Upper lobe of right lung (tissue), 1 donor: Measurements from ENCODE around the gene DNTTIP2. TPM values are rescaled to one million over a fixed set of nuclear protein-coding genes. Genes with fewer than 3 reads are reported as not detected.
"Not testable (repeated sequence)": the region's sequence is repeated elsewhere in the genome, so short reads cannot be mapped to it uniquely, and the experiment has no call there.

ENCODE experiments used
- ATAC-seq: fragments of 200-7000 bp; cut with Tn5 transposase; one replicate; pipeline ENCODE4 v1.9.1; 2020; ENCODE audit warnings: mild to moderate bottlenecking, moderate library complexity
- DNase-seq: peaks from one replicate; pipeline ENCODE4 v3.0.0-alpha.2; 2020
- H3K27ac ChIP-seq: fragments of 200-600 bp; one replicate; pipeline ENCODE4 v1.8.0; 2022
- H3K27me3 ChIP-seq: fragments of 200-600 bp; one replicate; pipeline ENCODE4 v1.8.0; 2022; ENCODE audit warnings: mild to moderate bottlenecking
- H3K36me3 ChIP-seq: fragments of 200-600 bp; one replicate; pipeline ENCODE4 v1.8.0; 2022
- H3K4me1 ChIP-seq: fragments of 200-600 bp; one replicate; pipeline ENCODE4 v1.8.0; 2022
- H3K4me3 ChIP-seq: fragments of 200-600 bp; one replicate; pipeline ENCODE4 v1.8.0; 2022; ENCODE audit warnings: mild to moderate bottlenecking
- H3K9me3 ChIP-seq: fragments of 200-600 bp; one replicate; pipeline ENCODE4 v1.8.0; 2022
- intact Hi-C: fragments of 100-400 bp; cut with DNase I; formaldehyde crosslinking; loops from one replicate; pipeline ENCODE4 v1.11.0; 2022
- total RNA-seq: library from RNA; stranded (reverse); fragmentation: NEBNext Ultra II Directional; extraction: Animal tissue kit (Norgen Biotek cat#: 25700); gene quantifications from one replicate; pipeline ENCODE4 v1.2.1, GENCODE V29; 2021
- TF ChIP-seq, protein P1 (sequence below): fragments of 200-600 bp; IDR thresholded peaks from one replicate; pipeline ENCODE4 v1.8.0; 2022; ENCODE audit warnings: antibody characterized with exemption
- donor health status: DM: no; HTN: yes; CAD: no; lungs with severe emphysema.

Gene DNTTIP2
- total RNA-seq, 1 donor from 2014 or later, result 49.0 TPM

DNA sequence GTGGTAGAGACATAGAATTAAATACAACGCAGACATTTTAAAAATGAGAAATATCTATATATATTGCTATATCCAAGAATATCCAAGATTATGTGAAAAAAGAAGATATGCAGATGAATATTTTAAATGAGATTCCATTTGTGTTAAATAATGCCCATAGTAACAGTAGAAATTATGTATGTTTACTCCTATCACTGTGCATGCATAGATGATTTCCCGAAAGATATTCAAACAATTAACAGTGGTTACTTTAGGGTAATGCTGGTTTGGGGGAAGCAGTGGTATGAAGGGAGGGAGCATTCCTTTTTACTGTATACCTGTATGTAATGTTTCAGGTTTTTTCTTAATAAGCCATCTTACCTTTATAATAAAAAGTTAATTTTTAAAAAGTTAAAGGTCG, 25.1 kb downstream of the DNTTIP2 start:
- Histone ChIP-seq H3K27ac (no peak overlapping the region), H3K4me3 (no peak overlapping the region), H3K4me1 (no peaks in the 10 kb centered on the region), H3K27me3 (no peaks in the 10 kb centered on the region), H3K36me3 (no peaks in the 10 kb centered on the region), H3K9me3 (no peaks in the 10 kb centered on the region)
- TF ChIP-seq, protein P1, sequence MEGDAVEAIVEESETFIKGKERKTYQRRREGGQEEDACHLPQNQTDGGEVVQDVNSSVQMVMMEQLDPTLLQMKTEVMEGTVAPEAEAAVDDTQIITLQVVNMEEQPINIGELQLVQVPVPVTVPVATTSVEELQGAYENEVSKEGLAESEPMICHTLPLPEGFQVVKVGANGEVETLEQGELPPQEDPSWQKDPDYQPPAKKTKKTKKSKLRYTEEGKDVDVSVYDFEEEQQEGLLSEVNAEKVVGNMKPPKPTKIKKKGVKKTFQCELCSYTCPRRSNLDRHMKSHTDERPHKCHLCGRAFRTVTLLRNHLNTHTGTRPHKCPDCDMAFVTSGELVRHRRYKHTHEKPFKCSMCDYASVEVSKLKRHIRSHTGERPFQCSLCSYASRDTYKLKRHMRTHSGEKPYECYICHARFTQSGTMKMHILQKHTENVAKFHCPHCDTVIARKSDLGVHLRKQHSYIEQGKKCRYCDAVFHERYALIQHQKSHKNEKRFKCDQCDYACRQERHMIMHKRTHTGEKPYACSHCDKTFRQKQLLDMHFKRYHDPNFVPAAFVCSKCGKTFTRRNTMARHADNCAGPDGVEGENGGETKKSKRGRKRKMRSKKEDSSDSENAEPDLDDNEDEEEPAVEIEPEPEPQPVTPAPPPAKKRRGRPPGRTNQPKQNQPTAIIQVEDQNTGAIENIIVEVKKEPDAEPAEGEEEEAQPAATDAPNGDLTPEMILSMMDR, result no peak
- ATAC-seq (no peak), DNase-seq (no peak)
- intact Hi-C loops, result no loop called here

DNA sequence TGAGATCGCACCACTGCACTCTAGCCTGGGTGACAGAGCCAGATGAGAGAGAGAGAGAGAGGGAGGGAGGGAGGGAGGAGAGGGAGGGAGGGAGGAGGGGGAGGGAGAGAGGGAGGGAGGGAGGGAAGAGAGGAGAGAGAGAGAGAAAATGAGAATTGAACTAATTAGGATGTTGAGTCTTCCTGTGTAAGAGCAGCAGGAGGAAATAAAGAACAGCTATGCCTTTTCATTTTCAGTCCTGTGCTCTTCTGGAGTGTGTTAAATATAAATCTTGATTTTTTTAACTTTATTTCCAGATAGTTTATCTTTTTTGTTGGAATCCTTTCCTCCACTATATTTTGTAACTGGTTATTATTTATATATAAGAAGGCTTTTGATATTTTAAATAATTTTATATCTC, 27.1 kb downstream of the DNTTIP2 start:
- DNase-seq (no peak), ATAC-seq (no peak)
- H3K27me3 ChIP-seq, result no peaks in the 10 kb centered on the region
- H3K4me3 ChIP-seq, result no peak overlapping the region
- H3K36me3 ChIP-seq, result no peaks in the 10 kb centered on the region
- intact Hi-C loops, result no loop called here
- TF ChIP-seq, protein P1, result no peak
- no peak overlapping the region for H3K27ac ChIP-seq
- peaks cover 5% of the 10 kb centered on the region for H3K4me1 ChIP-seq
- no peaks in the 10 kb centered on the region for H3K9me3 ChIP-seq

- TF ChIP-seq, protein P1, result no peak
- Histone ChIP-seq H3K9me3 (no peaks in the 10 kb centered on the region), H3K4me1 (peaks cover 5% of the 10 kb centered on the region), H3K36me3 (no peaks in the 10 kb centered on the region), H3K4me3 (no peak overlapping the region), H3K27ac (no peak overlapping the region), H3K27me3 (no peaks in the 10 kb centered on the region)
- DNase-seq (no peak), ATAC-seq (no peak)
- intact Hi-C loops, result no loop called here
These were observed 27.7 kb downstream of the DNTTIP2 start for GRCh38 chr1:93851327-93851712.

DNA sequence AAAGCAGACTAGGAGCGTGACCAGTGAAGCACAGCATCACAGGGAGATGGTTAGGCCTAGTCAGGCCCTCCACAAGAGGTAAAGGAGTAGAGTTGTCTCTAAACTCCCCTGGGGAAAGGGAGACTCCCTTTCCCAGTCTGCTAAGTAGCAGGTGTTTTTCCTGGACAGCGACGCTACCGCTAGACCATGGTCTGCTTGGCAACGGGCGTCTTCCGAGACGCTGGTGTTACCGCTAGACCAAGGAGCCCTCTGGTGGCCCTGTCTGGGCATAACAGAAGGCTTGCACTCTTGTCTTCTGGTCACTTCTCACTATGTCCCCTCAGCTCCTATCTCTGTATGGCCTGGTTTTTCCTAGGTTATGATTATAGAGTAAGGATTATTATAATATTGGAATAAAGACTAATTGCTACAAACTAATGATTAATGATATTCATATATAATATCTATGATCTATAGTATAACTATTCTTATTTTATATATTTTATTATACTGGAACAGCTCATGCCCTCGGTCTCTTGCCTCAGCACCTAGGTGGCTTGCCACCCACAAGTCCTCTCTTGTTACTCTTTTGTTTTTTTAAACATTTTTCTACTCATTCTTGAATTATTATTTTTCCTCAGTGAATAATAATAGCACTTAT, 28.2 kb downstream of the DNTTIP2 start:
- H3K36me3 ChIP-seq, H3K4me1 ChIP-seq, H3K27me3 ChIP-seq, H3K4me3 ChIP-seq, intact Hi-C loops, ATAC-seq, H3K27ac ChIP-seq, H3K9me3 ChIP-seq: not testable (repeated sequence)
- TF ChIP-seq, protein P1, result peak; percentile 82
- peak; percentile 79 for DNase-seq

DNA sequence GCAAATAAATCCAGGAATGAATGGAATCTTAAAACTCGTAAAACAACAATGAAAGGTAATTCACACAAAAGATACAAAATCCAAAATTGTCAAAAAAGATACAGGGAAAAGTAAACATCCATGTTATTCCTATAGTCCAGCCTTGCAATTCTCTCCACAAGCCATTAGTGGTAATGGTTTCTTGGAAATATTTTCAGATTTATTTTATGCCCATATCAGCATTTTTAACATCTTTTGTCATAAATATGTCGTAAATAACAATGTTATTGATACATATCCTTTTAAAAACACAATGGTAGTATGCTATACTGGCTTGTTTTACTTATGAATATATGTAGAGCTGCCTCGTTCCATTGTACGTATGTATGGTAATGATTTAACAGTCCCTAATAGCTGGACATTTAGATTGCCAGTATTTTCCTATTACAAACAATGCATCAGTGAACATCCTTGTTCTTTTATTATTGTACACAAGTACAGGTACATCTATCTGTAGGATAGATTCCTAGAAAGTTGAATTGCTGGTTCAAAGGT, 30.6 kb downstream of the DNTTIP2 start:
- peak overlapping the region; percentile 88 for H3K4me3 ChIP-seq
- DNase-seq (no peak), ATAC-seq (no peak)
- H3K4me1 ChIP-seq, result peaks cover 28% of the 10 kb centered on the region
- H3K36me3 ChIP-seq, result no peaks in the 10 kb centered on the region
- H3K27ac ChIP-seq, result peak overlapping the region; percentile 99
- TF ChIP-seq, protein P1, result no peak
- intact Hi-C loops, result no loop called here
- H3K9me3 ChIP-seq, result no peaks in the 10 kb centered on the region
- H3K27me3 ChIP-seq, result no peaks in the 10 kb centered on the region
